ENCODE measurements around the gene MAST4. TPM values are rescaled to one million over a fixed set of nuclear protein-coding genes. Genes with fewer than 3 reads are reported as not detected.
A peak's percentile ranks its signal among the peaks of the same experiment; 100 is the strongest.

Gene MAST4
- total RNA-seq, 4 donors from 2014 or later = 8.2 to 203 (median 35.5) TPM

DNA sequence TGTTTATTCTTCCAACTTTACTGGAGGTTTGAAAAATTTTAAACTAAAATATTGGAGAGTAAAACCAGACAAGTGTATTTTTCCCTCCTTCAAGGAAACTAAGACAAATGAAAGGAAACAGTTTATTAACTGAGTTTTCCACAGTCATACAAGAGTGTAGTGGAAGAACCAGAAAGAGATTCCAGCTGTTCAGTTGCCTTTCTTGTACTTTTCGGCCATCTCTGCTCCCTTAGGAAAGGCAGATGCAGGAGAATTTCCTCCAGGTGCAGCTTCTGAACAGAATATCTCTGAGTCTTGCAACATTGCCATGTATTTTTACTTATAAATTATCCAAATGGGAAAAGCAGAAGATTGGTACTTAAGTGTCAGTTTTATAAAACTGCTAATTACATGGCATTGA, 217.1 kb downstream of the MAST4 start:
- H3K4me1 ChIP-seq = no peaks in the 10 kb centered on the region
- H3K27me3 ChIP-seq = no peaks in the 10 kb centered on the region
- no peak for TF ChIP-seq POLR2A (IDR thresholded peaks at IDR 0.05)
- TF ChIP-seq, protein P1, sequence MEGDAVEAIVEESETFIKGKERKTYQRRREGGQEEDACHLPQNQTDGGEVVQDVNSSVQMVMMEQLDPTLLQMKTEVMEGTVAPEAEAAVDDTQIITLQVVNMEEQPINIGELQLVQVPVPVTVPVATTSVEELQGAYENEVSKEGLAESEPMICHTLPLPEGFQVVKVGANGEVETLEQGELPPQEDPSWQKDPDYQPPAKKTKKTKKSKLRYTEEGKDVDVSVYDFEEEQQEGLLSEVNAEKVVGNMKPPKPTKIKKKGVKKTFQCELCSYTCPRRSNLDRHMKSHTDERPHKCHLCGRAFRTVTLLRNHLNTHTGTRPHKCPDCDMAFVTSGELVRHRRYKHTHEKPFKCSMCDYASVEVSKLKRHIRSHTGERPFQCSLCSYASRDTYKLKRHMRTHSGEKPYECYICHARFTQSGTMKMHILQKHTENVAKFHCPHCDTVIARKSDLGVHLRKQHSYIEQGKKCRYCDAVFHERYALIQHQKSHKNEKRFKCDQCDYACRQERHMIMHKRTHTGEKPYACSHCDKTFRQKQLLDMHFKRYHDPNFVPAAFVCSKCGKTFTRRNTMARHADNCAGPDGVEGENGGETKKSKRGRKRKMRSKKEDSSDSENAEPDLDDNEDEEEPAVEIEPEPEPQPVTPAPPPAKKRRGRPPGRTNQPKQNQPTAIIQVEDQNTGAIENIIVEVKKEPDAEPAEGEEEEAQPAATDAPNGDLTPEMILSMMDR (IDR thresholded peaks at IDR 0.05) = no peak
- no peaks in the 10 kb centered on the region for H3K9me3 ChIP-seq
- no peak overlapping the region for H3K4me3 ChIP-seq
- DNase-seq = no peak
- intact Hi-C loops (cut with DNase I; ENCODE audit: low total_unique reads) = no loop called here
- H3K36me3 ChIP-seq = no peaks in the 10 kb centered on the region
- H3K27ac ChIP-seq = peak overlapping the region in 1 of 2 donors; percentile 58

DNA sequence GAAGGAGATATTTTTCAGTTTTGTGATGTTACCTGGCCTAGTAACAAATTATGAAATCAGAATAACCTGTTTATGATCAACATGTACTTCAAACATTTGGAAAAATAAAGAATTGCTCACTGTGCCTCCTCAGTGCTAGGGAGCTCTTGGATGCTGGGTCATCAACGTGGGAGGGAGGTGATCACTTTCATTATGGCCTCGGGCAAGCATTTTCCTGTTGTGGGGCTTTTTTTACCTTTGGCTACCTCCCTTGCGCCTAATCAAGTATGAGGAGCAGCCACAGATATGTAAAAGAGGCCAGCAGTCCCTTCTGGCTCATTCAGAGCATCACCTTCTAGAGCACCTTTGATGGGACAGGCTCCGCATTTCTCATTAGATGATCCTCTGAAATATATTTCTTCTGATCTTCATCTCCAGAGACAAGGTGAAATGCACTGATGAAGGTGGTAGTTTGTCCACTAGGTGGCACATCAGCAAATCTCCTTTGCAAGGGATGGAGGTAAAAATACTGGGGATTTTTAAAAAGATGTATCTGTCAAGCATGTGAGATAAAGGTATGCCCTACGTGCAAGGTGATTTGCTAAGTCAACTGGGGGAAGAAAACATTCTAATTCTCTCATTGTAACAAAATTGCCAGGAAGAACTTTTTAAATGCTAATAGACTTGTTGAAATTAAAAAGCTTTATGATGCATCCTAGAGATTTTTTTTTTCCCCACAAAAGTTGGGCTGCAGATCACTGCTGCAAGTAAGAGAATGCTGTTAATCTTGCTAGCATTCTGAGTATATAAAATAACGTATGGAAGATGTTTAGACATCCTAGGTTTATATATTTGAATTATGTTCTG, 218.2 kb downstream of the MAST4 start:
- Histone ChIP-seq H3K4me3 (no peak overlapping the region), H3K27me3 (no peaks in the 10 kb centered on the region), H3K9me3 (no peaks in the 10 kb centered on the region), H3K4me1 (no peaks in the 10 kb centered on the region), H3K27ac (peak overlapping the region; percentile 55 to 58), H3K36me3 (no peaks in the 10 kb centered on the region)
- peak in 1 of 2 donors; percentile 39 for DNase-seq
- TF ChIP-seq, protein P1 (IDR thresholded peaks at IDR 0.05) = peak; percentile 55 to 66 (median 62)
- no peak for TF ChIP-seq POLR2A (IDR thresholded peaks at IDR 0.05)
- intact Hi-C loops (cut with DNase I; ENCODE audit: low total_unique reads) = no loop called here

DNA sequence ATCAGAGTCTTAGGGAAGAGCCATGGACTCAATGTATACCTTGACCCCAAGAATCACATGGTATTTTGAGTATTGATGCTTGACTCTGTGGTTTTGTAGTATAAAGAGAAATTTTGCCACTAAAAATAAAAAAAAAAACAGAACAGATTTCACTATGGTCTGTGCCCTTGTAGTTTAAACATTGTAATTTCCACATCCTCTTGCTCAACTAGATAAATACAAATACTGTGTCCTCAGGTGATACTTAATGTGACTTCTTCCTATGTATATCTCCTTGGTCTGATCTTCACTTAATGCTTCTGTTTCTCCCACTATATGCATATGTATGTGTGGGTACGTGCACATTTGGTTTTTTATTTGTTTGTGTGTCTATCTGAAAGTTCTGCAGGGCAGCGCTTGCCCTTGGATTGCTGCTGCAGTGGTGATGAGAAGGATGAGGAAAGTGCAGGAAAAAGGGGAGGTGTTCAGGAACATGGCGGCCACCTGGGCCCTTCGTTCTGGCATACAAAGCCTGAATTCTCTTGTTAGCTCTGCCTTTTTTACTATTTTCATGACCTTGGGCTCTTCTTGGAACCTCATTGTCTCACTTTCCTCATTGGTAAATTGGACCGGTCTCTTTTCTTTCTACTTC, 222.2 kb downstream of the MAST4 start:
- Histone ChIP-seq H3K9me3 (no peaks in the 10 kb centered on the region), H3K4me3 (no peak overlapping the region), H3K36me3 (no peaks in the 10 kb centered on the region), H3K4me1 (no peaks in the 10 kb centered on the region), H3K27ac (no peak overlapping the region), H3K27me3 (no peaks in the 10 kb centered on the region)
- no peak for DNase-seq
- TF ChIP-seq, protein P1 (IDR thresholded peaks at IDR 0.05) = no peak
- TF ChIP-seq POLR2A (IDR thresholded peaks at IDR 0.05) = no peak
- intact Hi-C loops (cut with DNase I; ENCODE audit: low total_unique reads) = no loop called here

DNA sequence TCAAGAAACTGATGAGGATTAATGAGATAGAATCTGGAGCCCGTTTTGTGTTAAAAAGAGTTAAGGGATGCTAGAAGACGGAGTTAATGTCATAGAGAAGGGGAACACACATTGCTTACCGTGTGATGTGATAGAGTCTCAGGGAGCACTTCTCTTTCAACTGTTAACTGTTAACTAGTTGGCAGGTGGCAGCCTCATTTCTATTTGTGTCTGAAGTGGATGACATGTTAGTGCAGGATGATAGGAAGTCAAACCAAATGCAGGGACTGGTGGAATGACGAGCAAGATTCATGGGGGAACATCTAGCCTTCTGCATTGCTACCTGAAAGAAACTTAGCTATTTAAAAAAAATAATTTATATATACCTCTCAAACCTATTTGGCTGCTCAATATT, 222.7 kb downstream of the MAST4 start:
- Histone ChIP-seq H3K4me3 (no peak overlapping the region), H3K36me3 (no peaks in the 10 kb centered on the region), H3K27me3 (no peaks in the 10 kb centered on the region), H3K27ac (no peak overlapping the region), H3K4me1 (no peaks in the 10 kb centered on the region), H3K9me3 (no peaks in the 10 kb centered on the region)
- no peak for DNase-seq
- TF ChIP-seq, protein P1 (IDR thresholded peaks at IDR 0.05) = no peak
- no peak for TF ChIP-seq POLR2A (IDR thresholded peaks at IDR 0.05)
- intact Hi-C loops (cut with DNase I; ENCODE audit: low total_unique reads) = no loop called here

DNA sequence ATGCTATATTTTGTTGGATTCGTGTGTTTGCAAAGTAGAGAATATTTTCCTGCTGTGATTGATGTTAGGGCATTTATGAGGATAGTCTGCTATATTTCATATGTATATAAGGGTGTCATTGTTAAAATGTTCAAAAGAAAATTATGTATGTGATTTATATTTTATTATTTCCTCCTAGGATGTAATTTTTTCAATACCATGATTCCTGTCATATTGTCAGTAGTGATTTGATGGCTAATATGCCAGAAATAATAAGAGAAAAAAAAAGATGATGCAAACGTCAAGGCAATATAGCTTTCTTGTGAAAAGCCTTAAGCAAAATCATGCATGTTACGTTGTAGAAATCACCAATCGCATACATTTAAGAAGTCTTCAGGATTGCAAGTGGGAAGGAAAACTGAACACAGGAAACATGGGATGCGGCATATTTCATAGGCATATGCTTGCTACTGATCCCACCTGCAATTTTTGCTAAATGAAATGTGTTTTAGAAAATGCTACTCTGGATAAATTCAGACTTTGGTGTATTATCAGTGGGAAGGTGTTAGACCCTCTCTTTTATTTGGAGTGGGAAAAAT, 224.5 kb downstream of the MAST4 start:
- TF ChIP-seq, protein P1 (IDR thresholded peaks at IDR 0.05) = no peak
- TF ChIP-seq POLR2A (IDR thresholded peaks at IDR 0.05) = no peak
- no peak for DNase-seq
- Histone ChIP-seq H3K4me3 (no peak overlapping the region), H3K9me3 (no peaks in the 10 kb centered on the region), H3K4me1 (no peaks in the 10 kb centered on the region), H3K27ac (no peak overlapping the region), H3K36me3 (no peaks in the 10 kb centered on the region), H3K27me3 (no peaks in the 10 kb centered on the region)
- intact Hi-C loops (cut with DNase I; ENCODE audit: low total_unique reads) = no loop called here

All from uterus (tissue), 4 donors.